Measurements from ENCODE around the gene ARIH1. TPM values are rescaled to one million over a fixed set of nuclear protein-coding genes. Genes with fewer than 3 reads are reported as not detected.
"Not testable (repeated sequence)": the region's sequence is repeated elsewhere in the genome, so short reads cannot be mapped to it uniquely, and the experiment has no call there.

The ARIH1 gene
- total RNA-seq, 1 donor from 2014 or later: 141 TPM

DNA sequence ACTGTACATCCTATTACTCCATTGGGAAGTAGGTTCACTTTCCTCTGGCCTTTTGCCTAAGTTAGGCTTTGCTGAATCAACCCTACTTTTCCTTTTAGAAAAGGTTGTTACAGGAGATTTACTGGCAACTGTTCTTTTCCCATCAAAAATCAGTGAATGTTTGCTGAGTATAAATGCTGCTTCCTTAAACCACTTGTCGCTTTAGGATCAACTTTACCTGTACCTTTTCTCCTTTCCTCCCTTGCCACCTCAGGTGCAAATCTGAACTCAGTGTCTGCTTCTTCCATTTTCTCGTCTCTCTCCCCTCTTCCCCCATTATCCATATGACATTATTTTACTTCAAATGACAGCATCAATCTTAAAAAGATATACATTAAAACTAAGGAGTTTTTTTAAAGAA, 110.9 kb downstream of the ARIH1 start:
- Mint-ChIP-seq H3K27ac (no peak overlapping the region), H3K27me3 (no peaks in the 10 kb centered on the region), H3K4me1 (no peaks in the 10 kb centered on the region), H3K36me3 (ENCODE audit: low read depth) (peaks cover 39% of the 10 kb centered on the region), H3K9me3 (no peaks in the 10 kb centered on the region), H3K4me3 (no peak overlapping the region)
- DNase-seq: no peak
- intact Hi-C loops (cut with micrococcal nuclease): no loop called here

DNA sequence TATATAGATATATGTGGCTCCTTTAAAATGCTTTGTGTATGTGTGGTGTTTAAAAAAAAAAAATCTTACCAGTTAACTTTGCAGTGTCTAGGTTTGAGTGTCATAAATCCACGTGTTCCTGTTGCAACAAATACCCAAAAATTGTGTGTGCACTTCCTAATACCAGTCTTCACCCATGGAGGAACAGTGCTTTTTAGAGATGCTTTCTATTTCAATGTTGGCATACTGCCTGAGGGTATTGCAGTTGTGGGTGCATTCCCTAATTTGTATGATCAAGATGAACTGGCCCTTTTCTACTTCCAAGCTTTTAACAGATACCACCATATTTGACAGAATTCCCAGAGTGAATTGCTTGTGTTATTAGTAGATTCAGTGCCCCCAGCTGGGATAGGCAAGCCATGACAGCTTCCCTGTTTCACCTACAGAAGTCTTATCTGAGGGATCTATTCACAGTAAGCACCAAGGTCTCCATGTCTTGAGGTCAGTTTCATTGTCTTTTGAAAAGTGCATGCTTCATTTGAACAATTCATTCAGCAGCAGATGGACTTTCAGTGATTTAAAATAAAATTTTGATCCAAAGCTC, 111.4 kb downstream of the ARIH1 start:
- Mint-ChIP-seq H3K27me3 (no peaks in the 10 kb centered on the region), H3K36me3 (ENCODE audit: low read depth) (peaks cover 34% of the 10 kb centered on the region), H3K4me1 (no peaks in the 10 kb centered on the region), H3K9me3 (no peaks in the 10 kb centered on the region), H3K4me3 (no peak overlapping the region), H3K27ac (no peak overlapping the region)
- no peak for DNase-seq
- intact Hi-C loops (cut with micrococcal nuclease): no loop called here

DNA sequence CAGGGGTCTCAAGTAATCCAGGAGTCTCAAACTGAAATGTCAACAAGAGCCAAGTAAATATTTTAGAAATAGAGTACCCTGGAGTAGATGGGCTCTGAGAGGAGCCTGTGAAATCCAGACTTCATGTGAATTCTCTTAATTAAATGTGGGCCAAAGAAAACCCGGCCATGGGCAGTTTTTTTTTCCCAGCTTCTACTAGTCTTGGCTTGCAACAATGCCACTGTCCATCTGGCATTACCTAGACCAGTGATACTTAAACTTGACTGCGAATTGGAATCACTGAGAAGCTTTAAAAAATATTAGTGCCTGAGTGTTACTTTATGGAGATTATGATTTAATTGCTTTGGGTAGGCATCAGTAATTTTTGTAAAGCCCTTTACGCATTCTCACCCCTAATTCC, 114.0 kb downstream of the ARIH1 start:
- Mint-ChIP-seq H3K27me3 (no peaks in the 10 kb centered on the region), H3K4me3 (no peak overlapping the region), H3K4me1 (no peaks in the 10 kb centered on the region), H3K36me3 (ENCODE audit: low read depth) (peaks cover 23% of the 10 kb centered on the region), H3K9me3 (no peaks in the 10 kb centered on the region), H3K27ac (no peak overlapping the region)
- DNase-seq: no peak
- intact Hi-C loops (cut with micrococcal nuclease): no loop called here

GRCh38 chr15:72590427-72590826, 116.3 kb downstream of the ARIH1 start:
- DNase-seq: no peak
- intact Hi-C loops (cut with micrococcal nuclease): no loop called here
- Mint-ChIP-seq H3K27me3 (no peaks in the 10 kb centered on the region), H3K27ac (no peak overlapping the region), H3K9me3 (no peaks in the 10 kb centered on the region), H3K36me3 (ENCODE audit: low read depth) (peaks cover 10% of the 10 kb centered on the region), H3K4me3 (no peak overlapping the region), H3K4me1 (no peaks in the 10 kb centered on the region)

- intact Hi-C loops (cut with micrococcal nuclease): no loop called here
- H3K4me1 Mint-ChIP-seq: no peaks in the 10 kb centered on the region
Measured at GRCh38 chr15:72591361-72591760, 117.2 kb downstream of the ARIH1 start.

GRCh38 chr15:72592097-72592496, 118.0 kb downstream of the ARIH1 start:
- Mint-ChIP-seq H3K4me3 (no peak overlapping the region), H3K27ac (no peak overlapping the region), H3K27me3 (peaks cover 3% of the 10 kb centered on the region), H3K9me3 (no peaks in the 10 kb centered on the region), H3K4me1 (no peaks in the 10 kb centered on the region), H3K36me3 (ENCODE audit: low read depth) (peaks cover 4% of the 10 kb centered on the region)
- intact Hi-C loops (cut with micrococcal nuclease): no loop called here
- peak; percentile 24 for DNase-seq

More at GRCh38 chr15:72591361-72591760, 117.2 kb downstream of the ARIH1 start:
- no peaks in the 10 kb centered on the region for H3K27me3 Mint-ChIP-seq
- H3K27ac Mint-ChIP-seq: no peak overlapping the region
- H3K9me3 Mint-ChIP-seq: no peaks in the 10 kb centered on the region
- H3K36me3 Mint-ChIP-seq (ENCODE audit: low read depth): peaks cover 4% of the 10 kb centered on the region
- H3K4me3 Mint-ChIP-seq: no peak overlapping the region
- DNase-seq: no peak

GRCh38 chr15:72592676-72593075, 118.5 kb downstream of the ARIH1 start:
- Mint-ChIP-seq H3K9me3 (no peaks in the 10 kb centered on the region), H3K27me3 (peaks cover 3% of the 10 kb centered on the region), H3K36me3 (ENCODE audit: low read depth) (no peaks in the 10 kb centered on the region), H3K27ac (no peak overlapping the region), H3K4me3 (no peak overlapping the region), H3K4me1 (no peaks in the 10 kb centered on the region)
- intact Hi-C loops (cut with micrococcal nuclease): no loop called here
- DNase-seq: no peak

DNA sequence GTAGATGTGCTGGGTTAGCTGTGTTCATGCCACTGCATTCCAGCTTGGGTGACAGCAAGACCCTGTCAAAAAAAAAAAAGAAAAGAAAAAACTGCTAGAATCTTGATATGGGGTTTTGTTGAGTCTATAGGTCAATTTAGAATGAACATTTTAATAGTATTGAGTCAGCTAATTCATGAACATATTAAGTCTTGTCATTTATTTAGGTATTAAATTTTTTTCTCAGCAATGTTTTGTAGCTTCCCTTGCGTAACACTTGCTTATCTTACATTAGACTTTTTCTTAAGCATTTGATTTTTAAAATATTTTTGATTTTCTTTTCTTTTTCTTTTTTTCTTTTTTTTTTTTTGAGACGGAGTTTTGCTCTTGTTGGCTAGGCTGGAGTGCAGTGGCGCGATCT, 119.7 kb downstream of the ARIH1 start:
- no peak overlapping the region for H3K27ac Mint-ChIP-seq
- H3K4me3 Mint-ChIP-seq: no peak overlapping the region
- H3K9me3 Mint-ChIP-seq: no peaks in the 10 kb centered on the region
- intact Hi-C loops (cut with micrococcal nuclease): no loop called here
- H3K36me3 Mint-ChIP-seq (ENCODE audit: low read depth): no peaks in the 10 kb centered on the region
- DNase-seq: no peak
- H3K4me1 Mint-ChIP-seq: no peaks in the 10 kb centered on the region
- H3K27me3 Mint-ChIP-seq: peaks cover 3% of the 10 kb centered on the region

DNA sequence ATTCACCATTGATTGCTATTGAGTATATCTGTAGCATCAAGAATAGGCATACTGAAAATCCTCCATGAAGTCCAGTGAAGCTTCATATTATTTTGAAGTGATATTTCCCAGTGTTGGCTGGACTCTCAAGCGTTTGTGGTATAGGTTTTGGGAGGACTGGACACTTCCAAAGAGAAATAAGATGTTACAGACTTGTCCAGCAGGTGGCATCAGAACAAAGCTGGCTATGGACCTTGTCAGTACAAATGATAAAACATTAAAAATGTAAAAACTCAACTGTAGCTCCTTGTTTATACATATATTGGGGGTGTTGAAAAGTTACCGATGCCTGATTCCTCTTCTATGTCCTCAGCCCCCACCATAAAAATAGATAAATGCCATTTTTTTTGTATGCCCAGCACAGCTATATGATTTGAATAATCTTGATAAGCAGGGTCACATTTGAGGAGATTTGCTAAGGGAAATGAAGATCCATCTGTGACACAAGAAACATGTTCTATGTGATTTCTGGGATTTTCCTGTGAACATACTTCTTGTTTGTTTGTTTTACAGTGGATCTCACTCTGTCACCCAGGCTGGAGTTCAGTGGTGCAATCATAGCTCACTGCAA, 125.8 kb downstream of the ARIH1 start:
- DNase-seq: peak; percentile 78
- H3K4me3 Mint-ChIP-seq: no peak overlapping the region
- intact Hi-C loops (cut with micrococcal nuclease): no loop called here
- no peaks in the 10 kb centered on the region for H3K36me3 Mint-ChIP-seq (ENCODE audit: low read depth)
- H3K4me1 Mint-ChIP-seq: no peaks in the 10 kb centered on the region
- no peak overlapping the region for H3K27ac Mint-ChIP-seq
- H3K9me3 Mint-ChIP-seq: no peaks in the 10 kb centered on the region
- H3K27me3 Mint-ChIP-seq: peaks cover 12% of the 10 kb centered on the region

DNA sequence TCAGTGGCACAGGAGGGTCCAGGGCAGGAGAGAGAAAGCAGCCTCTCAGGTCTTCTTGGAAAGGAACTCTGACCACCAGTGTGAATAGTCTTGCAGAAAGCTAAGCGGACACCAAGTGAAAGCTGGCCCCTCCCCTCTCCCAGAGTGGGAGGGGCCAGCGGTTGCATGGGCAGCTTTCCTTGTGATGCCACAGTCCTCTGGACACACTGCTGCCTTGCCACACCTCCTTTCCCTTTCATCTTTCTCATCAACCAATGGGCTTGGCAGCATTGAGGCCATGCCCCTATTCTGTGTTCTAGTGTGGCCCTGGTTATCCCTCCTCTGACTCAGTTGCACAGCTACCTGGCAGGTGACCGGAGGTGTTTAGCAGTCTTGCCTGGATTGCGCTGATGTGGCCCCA, 130.7 kb downstream of the ARIH1 start:
- Mint-ChIP-seq H3K27me3 (peaks cover 9% of the 10 kb centered on the region), H3K36me3 (ENCODE audit: low read depth) (no peaks in the 10 kb centered on the region), H3K27ac (no peak overlapping the region), H3K4me1 (no peaks in the 10 kb centered on the region), H3K9me3 (no peaks in the 10 kb centered on the region), H3K4me3 (no peak overlapping the region)
- no peak for DNase-seq
- intact Hi-C loops (cut with micrococcal nuclease): no loop called here

DNA sequence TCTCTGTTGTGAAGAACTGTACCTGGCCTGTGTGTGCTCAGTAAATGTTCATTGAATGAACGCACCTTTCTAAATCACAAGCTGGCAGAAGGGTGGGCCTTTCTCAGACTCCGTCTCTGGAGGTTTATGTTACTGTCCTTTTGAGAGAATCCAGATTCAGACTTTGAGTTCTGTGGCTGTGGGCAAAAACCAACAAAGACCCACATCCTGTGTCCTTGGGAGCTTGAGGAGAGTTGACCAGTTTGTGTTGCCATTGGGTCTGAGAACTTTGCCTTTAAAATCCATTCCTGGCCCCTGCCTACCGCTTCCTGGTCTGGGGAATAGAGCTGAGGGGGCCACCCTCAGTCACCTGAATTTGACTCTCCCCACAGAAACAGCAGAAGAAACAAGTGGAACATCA, 134.0 kb downstream of the ARIH1 start:
- H3K27ac Mint-ChIP-seq; H3K4me1 Mint-ChIP-seq; H3K36me3 Mint-ChIP-seq (ENCODE audit: low read depth); intact Hi-C loops (cut with micrococcal nuclease); H3K4me3 Mint-ChIP-seq; H3K9me3 Mint-ChIP-seq; H3K27me3 Mint-ChIP-seq; DNase-seq: not testable (repeated sequence)

- H3K4me1 Mint-ChIP-seq: no peaks in the 10 kb centered on the region
- H3K9me3 Mint-ChIP-seq: no peaks in the 10 kb centered on the region
- DNase-seq: no peak
- no peak overlapping the region for H3K27ac Mint-ChIP-seq
- H3K36me3 Mint-ChIP-seq (ENCODE audit: low read depth): no peaks in the 10 kb centered on the region
- intact Hi-C loops (cut with micrococcal nuclease): no loop called here
- no peaks in the 10 kb centered on the region for H3K27me3 Mint-ChIP-seq
- H3K4me3 Mint-ChIP-seq: no peak overlapping the region
Measured at GRCh38 chr15:72609862-72610261, 135.7 kb downstream of the ARIH1 start.

GRCh38 chr15:72612324-72612723, 138.2 kb downstream of the ARIH1 start:
- intact Hi-C loops (cut with micrococcal nuclease); H3K4me3 Mint-ChIP-seq; H3K27me3 Mint-ChIP-seq; H3K36me3 Mint-ChIP-seq (ENCODE audit: low read depth); DNase-seq; H3K4me1 Mint-ChIP-seq; H3K27ac Mint-ChIP-seq; H3K9me3 Mint-ChIP-seq: not testable (repeated sequence)

GRCh38 chr15:72614810-72615532, 140.8 kb downstream of the ARIH1 start:
- Mint-ChIP-seq H3K9me3 (no peaks in the 10 kb centered on the region), H3K27me3 (no peaks in the 10 kb centered on the region), H3K36me3 (ENCODE audit: low read depth) (no peaks in the 10 kb centered on the region), H3K4me3 (no peak overlapping the region), H3K27ac (no peak overlapping the region), H3K4me1 (no peaks in the 10 kb centered on the region)
- intact Hi-C loops (cut with micrococcal nuclease): no loop called here
- no peak for DNase-seq
